Ammon's horn (tissue), 1 donor: ENCODE results near the gene TENM4.

Experiments
- DNase-seq: peaks from one replicate; pipeline ENCODE4 v3.0.0-alpha.2; 2016; ENCODE audit warnings: low spot score

TENM4 gene

DNA sequence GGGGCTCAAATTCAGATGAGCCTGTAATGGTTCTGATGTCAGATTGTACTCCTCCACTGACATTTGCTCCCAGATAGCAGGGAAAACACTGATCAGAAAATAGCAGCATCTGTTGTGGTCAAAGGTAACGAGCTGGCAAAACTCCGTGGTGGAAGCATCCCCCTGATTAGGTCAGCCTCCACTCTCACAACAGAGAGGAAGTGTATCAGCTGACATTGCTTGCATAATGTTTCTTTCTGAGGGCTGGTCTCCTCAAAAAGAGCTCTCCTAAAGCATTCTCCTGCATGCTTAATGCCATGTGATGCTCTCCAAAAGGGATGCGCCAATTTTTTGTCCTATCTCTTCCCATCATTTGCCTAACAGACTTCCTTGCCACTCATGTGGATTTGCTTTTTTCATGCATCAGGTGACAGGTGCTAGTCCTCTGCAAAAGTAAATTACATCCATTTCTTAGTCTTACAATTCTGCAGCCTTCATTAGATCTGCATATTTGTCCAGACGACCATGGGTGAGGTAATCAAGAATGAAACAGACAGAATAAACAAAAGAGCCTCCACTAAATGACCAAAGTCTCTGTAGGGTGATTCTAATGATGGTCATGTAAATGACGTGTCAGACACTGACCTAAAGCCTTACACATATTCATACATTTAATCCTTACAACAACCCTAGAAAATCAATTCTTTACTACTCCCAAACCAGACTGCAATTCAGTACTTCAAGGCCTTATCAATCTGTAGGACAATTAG lies 6.4 kb upstream of the TENM4 start:
- peak; percentile 25 for DNase-seq

- no peak for DNase-seq
These were observed 4.1 kb upstream of the TENM4 start for GRCh38 chr11:79444923-79445322.

DNA sequence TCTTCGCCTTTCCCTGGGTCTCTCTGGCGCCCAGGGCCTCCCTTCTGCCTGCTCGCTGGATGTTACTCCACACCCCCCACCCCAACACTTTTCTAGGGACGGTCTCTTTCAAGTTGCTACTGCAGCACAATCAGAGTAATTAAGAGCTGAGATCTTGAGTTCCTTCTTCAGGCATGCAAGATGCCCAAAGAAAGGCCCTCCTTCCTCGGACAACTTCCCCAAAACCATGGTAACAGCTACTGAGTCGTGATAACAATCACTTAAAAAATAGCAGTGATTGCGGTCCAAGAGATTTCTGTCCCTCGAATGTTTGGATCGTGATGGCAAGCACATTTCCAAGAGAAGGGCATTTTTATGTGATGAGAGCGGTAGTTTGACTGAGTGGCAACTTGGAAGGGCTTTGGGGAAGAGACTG lies 638 bp upstream of the TENM4 start:
- peak; percentile 18 for DNase-seq

- peak; percentile 46 for DNase-seq
These were observed 802 bp downstream of the TENM4 start for GRCh38 chr11:79439886-79440570.

GRCh38 chr11:79439410-79439885 lies 1.4 kb downstream of the TENM4 start:
- DNase-seq, result peak; percentile 8

GRCh38 chr11:79438631-79439409 lies 2.0 kb downstream of the TENM4 start:
- peak; percentile 45 for DNase-seq

DNA sequence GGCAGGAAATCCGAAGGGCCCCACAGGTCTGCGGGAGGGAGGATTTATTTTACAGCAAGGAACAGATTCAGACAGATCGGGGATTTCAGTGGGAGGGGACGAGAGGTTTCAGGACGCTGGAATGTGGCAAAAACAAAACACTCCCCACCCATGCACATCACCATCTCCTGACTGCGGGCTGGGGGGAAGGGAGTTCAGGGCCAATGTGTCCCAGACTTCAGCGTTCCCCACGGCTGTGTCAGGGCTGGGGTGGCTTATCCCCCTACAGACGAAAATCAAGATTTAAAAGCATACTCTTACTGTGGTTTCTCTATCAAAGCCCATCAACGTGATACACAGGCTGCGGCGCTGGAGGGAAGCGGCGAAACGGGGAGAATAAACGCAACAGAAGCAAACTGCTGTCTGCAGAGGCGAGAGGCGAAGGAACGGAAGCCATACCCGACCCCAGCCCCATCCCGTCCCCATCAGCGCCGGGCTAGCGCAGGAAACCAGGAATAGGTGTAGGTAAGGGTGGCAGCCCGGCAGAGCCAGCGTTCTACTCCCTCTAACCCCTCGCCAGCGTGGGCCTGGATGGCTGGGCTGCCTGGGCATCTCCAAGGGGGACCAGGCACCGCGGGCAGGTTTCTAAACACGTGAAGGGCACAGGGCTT lies 2.7 kb downstream of the TENM4 start:
- peak; percentile 34 for DNase-seq

DNA sequence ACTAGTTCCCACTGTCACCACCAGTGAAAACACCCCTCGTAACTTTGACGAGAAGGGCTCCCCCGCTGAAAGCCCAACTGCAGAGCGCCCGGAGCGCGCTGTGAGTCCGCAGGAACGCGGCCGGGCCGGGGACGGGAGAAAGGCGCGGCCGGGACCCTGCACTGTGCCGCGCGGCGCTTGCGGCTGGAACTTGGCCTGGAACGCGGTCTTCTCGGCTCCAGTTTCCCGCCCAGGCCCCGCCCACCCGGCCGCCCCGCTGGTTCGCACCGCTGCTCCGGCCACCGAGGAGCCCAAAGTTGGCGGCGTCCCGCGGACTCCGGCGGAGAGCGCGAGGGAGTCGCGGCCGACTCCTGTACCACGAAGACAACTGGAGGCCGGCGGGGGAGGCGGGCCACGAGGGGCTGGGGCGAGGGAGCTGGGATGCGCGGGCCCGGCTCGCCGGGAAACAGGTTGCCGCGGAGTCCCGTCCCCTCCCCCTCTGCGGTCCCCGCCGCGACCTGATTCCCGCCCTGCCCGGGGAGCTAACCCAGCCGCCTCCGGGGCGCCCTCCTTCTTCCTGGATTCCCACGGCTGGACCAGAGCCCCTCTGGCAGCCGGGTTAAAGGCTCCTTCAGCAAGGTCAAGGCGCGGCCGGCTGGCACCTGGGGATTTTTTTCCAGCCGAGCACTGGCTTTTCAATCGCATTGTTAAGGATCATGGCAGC lies 3.4 kb downstream of the TENM4 start:
- peak; percentile 18 for DNase-seq

DNA sequence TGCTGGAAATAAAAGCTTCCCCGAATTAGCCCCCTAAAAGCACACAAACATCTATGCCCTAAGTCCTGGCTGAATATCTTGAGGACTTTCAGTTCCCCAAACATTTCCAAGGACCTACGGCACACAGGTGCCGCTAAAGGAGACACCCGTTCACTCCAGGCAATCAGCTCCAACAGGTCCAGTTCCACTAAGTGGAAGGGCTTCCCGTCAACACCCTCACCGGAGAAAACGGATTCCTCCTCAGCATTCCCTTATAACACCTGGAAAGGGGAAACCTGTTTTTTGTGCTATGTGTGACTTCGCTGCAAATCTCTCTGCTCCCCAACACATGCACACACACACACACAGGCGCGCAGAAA lies 3.9 kb downstream of the TENM4 start:
- DNase-seq, result no peak

DNA sequence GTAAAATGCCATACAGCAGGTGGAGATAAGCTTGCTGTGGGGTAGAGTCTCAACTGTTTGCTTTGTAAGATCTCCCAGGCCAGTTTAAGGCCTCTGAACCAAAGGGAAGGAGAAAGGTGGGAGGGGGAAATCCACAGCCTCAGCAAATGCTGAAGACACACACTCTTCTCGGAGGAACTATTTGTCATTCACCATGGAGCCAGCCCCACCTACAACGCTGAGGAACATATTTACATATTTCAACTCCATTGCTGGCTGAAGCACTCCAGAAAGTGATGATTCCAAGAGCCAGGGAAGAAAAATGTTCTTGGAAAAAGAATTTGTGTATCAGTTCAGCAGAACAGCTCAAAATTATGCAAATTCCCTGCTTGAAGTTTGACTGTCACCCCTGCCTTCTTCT lies 6.5 kb downstream of the TENM4 start:
- no peak for DNase-seq

- no peak for DNase-seq
These were observed 8.7 kb downstream of the TENM4 start for GRCh38 chr11:79432138-79432537.

DNA sequence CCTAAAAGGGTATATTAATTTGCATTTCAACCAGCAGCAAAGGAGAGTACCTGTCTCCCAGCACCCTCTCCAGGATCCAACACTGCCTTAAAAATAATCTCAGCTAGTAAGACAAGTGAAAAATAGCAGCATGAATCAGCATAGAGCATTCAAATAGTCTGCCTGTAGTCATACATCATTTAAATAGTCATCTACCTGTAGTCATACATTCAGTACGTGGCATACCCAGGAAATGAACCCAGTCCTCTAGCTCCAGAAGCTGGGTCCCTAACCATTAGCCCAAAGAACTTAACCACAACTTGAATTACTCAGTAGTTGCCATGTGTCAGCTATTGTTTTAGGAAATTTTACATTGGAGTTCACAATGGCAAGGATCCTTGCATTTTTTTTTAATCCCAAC lies 9.3 kb downstream of the TENM4 start:
- no peak for DNase-seq

- DNase-seq, result no peak
These were observed 10.6 kb downstream of the TENM4 start for GRCh38 chr11:79430280-79430679.

DNA sequence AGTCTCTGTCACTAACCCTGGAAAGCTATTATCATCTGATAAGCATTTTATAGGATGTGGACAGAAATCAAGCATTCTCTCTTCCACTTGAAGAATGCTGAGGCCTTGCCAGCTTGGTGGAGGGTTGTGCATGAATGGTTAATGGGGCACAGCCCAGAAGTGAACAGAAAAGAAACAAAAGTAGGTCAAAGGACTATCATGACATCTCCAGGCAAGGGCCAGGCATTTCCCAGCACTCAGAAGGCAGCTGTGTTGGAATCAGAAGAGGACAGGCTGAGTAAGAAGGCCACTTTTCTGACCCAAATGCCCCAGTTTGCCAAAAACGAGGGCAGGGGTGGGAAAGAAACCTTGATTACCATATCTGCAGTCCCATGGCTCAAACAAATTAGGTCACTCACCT lies 12.4 kb downstream of the TENM4 start:
- no peak for DNase-seq

DNA sequence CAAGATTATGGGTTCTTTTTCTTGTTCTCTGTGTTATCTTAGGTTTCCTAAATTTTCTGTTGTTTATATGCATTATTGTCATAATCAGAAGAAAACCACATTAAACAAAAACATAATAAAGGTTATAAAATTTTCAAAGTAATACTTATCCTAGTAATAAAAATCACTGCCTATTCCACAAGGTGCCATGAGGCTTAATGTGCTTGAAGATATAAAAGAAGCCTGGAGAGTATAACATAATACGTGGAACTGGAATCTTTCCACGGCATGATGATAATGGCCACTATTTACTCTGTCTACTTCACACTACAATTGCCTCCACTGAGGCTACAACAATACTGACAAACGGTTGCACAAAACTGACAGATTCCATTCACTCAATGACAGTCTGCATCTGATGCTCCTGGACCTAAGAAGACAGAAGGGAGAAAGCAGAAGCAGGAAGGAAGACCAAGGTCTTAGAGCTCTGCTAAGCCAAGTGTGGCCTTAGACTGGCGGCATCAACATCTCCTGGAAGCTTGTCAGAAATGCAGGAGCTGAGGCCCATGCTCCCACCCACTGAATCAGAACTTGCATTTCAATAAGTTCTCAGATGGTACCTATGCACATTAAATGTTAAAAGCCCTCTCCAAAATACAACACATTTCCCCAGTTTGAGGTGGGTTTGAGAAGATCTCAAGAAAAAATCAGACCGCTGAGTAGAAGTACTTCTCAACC lies 13.1 kb downstream of the TENM4 start:
- no peak for DNase-seq

GRCh38 chr11:79427126-79427525 lies 13.7 kb downstream of the TENM4 start:
- no peak for DNase-seq

DNA sequence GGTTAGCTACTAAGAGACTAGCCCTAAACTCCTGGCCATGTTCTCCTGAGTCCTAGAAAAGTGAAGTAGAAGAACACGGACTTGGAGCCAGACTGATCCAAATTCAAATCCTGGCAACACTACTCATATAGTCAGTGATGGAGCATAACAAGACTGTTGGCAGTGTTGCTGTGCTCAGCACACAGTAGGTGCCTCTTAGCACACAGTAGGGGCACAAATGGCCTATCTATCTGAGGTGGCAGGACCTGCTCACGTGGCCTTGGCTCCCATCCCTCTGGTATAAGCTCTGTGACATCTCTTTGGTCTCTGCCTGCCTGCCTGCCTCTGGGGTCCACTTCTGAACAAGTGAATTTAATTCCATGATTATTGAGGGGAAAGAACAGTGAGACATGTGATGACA lies 15.4 kb downstream of the TENM4 start:
- DNase-seq, result no peak

DNA sequence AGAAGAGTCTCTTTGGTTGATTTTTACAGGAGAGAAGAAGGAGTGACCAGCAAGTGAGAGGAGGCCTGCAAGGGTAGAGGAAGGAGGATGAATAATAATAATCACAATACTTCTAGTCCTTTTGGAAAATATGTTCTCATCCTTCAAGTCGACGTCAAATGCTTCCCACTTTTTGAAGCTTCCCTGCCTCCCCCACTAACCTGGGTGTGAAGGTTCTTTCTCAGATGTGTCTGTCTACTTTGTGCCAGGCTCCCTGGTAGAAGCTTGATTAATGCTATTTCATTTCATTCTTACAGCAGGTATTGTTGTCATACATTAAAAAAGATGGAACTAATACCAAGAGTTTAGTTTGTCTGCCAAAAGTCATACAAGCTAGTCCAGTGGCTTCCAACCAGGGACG lies 17.1 kb downstream of the TENM4 start:
- no peak for DNase-seq

DNA sequence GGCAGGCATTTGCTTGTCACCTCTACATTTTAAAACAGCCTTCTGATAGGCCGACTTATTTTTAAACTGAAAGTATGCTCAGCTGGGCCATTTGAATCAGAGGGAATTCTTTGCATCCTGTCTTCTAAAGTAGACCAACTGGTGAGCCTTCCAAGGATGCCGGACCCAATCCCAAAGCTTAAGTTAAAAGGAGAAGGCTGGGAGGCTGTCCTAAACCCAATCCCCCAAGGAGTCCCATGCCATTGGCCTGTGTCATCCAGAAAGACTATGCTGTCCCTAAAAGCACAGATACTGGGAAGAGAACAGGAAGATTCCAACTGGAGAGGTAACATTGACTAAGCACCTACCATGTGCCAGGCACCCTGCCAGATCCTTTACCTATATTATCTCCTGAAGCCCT lies 18.0 kb downstream of the TENM4 start:
- no peak for DNase-seq

DNA sequence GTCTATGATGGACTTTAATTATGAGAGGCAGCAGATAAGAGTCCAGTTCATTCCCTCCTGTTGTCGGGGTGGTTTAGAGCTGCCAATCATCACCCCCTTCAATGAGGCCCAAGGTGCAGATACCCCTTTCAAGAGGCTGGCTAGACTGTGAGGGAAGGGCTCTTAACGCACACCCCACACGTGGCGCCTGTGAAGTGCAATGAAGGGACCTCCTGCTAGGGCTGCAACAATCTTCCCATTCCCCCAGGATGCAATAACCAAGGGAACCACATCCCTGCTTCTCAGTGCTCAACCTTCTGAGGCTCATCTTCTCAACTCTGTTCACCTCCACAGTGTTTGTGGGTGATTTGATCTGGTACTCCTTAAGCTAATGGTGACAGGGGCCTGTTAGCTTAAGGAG lies 19.0 kb downstream of the TENM4 start:
- DNase-seq, result no peak

- DNase-seq, result no peak
These were observed 21.7 kb downstream of the TENM4 start for GRCh38 chr11:79419120-79419519.
